Activated naive CD8-positive, alpha-beta T cell treated with anti-CD3 and anti-CD28 coated beads, Interleukin-2, amount 10 ng/mL, durations not matched to agents 7 days and 5 days (primary cell): Measurements from ENCODE around the gene DNASE1L2. TPM values are rescaled to one million over a fixed set of nuclear protein-coding genes. Genes with fewer than 3 reads are reported as not detected.

Experiments used
- ATAC-seq: fragments of 150-1000 bp; cut with Tn5 transposase; one replicate; pipeline ENCODE4 v1.10.0; 2021; ENCODE audit warnings: low read depth, moderate library complexity
- POLR2A ChIA-PET: fragments of 350-600 bp; sonication (Branson Sonifier 250); formaldehyde crosslinking; loops from one replicate; lab custom pipeline; 2021; ENCODE audit warnings: antibody characterized with exemption; lab: Charles Lee
- DNase-seq: peaks from one replicate; pipeline ENCODE4 v3.0.0; 2021
- H3K27ac Mint-ChIP-seq: one replicate; pipeline ENCODE4 v1.8.0; 2022; ENCODE audit warnings: mild to moderate bottlenecking, mixed read lengths
- H3K27me3 Mint-ChIP-seq: one replicate; pipeline ENCODE4 v1.8.0; 2022; ENCODE audit warnings: mild to moderate bottlenecking, moderate library complexity, mixed read lengths
- H3K36me3 Mint-ChIP-seq: one replicate; pipeline ENCODE4 v1.8.0; 2021; ENCODE audit warnings: mild to moderate bottlenecking, mixed read lengths
- H3K4me1 Mint-ChIP-seq: one replicate; pipeline ENCODE4 v1.8.0; 2021; ENCODE audit warnings: mixed read lengths
- H3K4me3 Mint-ChIP-seq: one replicate; pipeline ENCODE4 v1.8.0; 2022; ENCODE audit warnings: mild to moderate bottlenecking, moderate library complexity, mixed read lengths
- H3K9me3 Mint-ChIP-seq: one replicate; pipeline ENCODE4 v1.8.0; 2021; ENCODE audit warnings: mixed read lengths
- total RNA-seq, 2 experiments: library from RNA; stranded (reverse); gene quantifications; one replicate each; pipeline ENCODE4 v1.2.3, GENCODE V29; 2021

DNASE1L2 gene
- total RNA-seq, 2 experiments from 2014 or later: 2.2 to 3.2 TPM

- POLR2A ChIA-PET: interaction anchor here (0.8 to 2.7 kb wide), 3 partner anchors 10 to 61 kb away, joined by 3 to 32 read pairs (median 4); partner anchors contain the start of genes MLST8 and TRAF7
- H3K4me1 Mint-ChIP-seq: peaks cover 18% of the 10 kb centered on the region
- no peaks in the 10 kb centered on the region for H3K9me3 Mint-ChIP-seq
- H3K27ac Mint-ChIP-seq: no peak overlapping the region
- no peaks in the 10 kb centered on the region for H3K27me3 Mint-ChIP-seq
- no peak for ATAC-seq
- DNase-seq: no peak
- H3K4me3 Mint-ChIP-seq: peak overlapping the region; percentile 84
- no peaks in the 10 kb centered on the region for H3K36me3 Mint-ChIP-seq
These were observed 19.9 kb upstream of the DNASE1L2 start for GRCh38 chr16:2216330-2216729.

- Mint-ChIP-seq H3K9me3 (no peaks in the 10 kb centered on the region), H3K36me3 (no peaks in the 10 kb centered on the region), H3K4me3 (peak within 1 kb of the TSS; percentile 82), H3K4me1 (peaks cover 14% of the 10 kb centered on the region), H3K27ac (peak within 1 kb of the TSS; percentile 78), H3K27me3 (no peaks in the 10 kb centered on the region)
- ATAC-seq: peak; percentile 97
- DNase-seq: peak; percentile 99
- POLR2A ChIA-PET: interaction anchor here (0.5 to 1.7 kb wide), 6 partner anchors 7 to 259 kb away, joined by 3 to 8 read pairs (median 3); partner anchors contain the start of genes DNASE1L2, ECI1, PGP and RPS2
These were observed 12.9 kb upstream of the DNASE1L2 start, which contains the start of gene E4F1 for GRCh38 chr16:2223221-2223941. Gene E4F1, plus strand, starts transcription at chr16:2223591. Its CDS starts 23 bp downstream, at chr16:2223614.

- H3K27me3 Mint-ChIP-seq: no peaks in the 10 kb centered on the region
- peak overlapping the region; percentile 77 for H3K27ac Mint-ChIP-seq
- POLR2A ChIA-PET: interaction anchor here (1.3 to 1.7 kb wide), 2 partner anchors 9 to 12 kb away, joined by 3 to 8 read pairs; partner anchors contain the start of genes DNASE1L2 and PGP
- ATAC-seq: peak; percentile 21
- H3K9me3 Mint-ChIP-seq: no peaks in the 10 kb centered on the region
- no peaks in the 10 kb centered on the region for H3K36me3 Mint-ChIP-seq
- H3K4me1 Mint-ChIP-seq: peaks cover 14% of the 10 kb centered on the region
- H3K4me3 Mint-ChIP-seq: peak overlapping the region; percentile 82
- DNase-seq: no peak
These were observed 12.2 kb upstream of the DNASE1L2 start for GRCh38 chr16:2223942-2224486.

GRCh38 chr16:2226245-2226793 is 9.9 kb upstream of the DNASE1L2 start:
- POLR2A ChIA-PET: interaction anchor here (0.7 to 1.6 kb wide), 4 partner anchors 11 to 178 kb away, joined by 3 to 7 read pairs (median 5); partner anchors contain the start of genes NTHL1, PGP, TRAF7 and TSC2
- DNase-seq: no peak
- H3K27me3 Mint-ChIP-seq: no peaks in the 10 kb centered on the region

GRCh38 chr16:2226918-2227317 is 9.3 kb upstream of the DNASE1L2 start:
- Mint-ChIP-seq H3K4me1 (peaks cover 14% of the 10 kb centered on the region), H3K36me3 (peaks cover 3% of the 10 kb centered on the region), H3K27me3 (no peaks in the 10 kb centered on the region), H3K27ac (no peak overlapping the region), H3K4me3 (no peak overlapping the region), H3K9me3 (no peaks in the 10 kb centered on the region)
- DNase-seq: no peak
- POLR2A ChIA-PET: interaction anchor here (1.2 to 1.6 kb wide), 2 partner anchors 12 to 179 kb away, joined by 3 to 7 read pairs; partner anchors contain the start of genes NTHL1, PGP and TSC2
- ATAC-seq: no peak

More at GRCh38 chr16:2226245-2226793, 9.9 kb upstream of the DNASE1L2 start:
- ATAC-seq: no peak
- H3K36me3 Mint-ChIP-seq: peaks cover 2% of the 10 kb centered on the region
- no peak overlapping the region for H3K27ac Mint-ChIP-seq
- H3K9me3 Mint-ChIP-seq: no peaks in the 10 kb centered on the region
- H3K4me3 Mint-ChIP-seq: no peak overlapping the region
- peaks cover 14% of the 10 kb centered on the region for H3K4me1 Mint-ChIP-seq

- Mint-ChIP-seq H3K27ac (no peak overlapping the region), H3K4me3 (no peak overlapping the region), H3K36me3 (peaks cover 4% of the 10 kb centered on the region), H3K4me1 (peaks cover 14% of the 10 kb centered on the region), H3K27me3 (no peaks in the 10 kb centered on the region), H3K9me3 (no peaks in the 10 kb centered on the region)
- POLR2A ChIA-PET: no interaction called here
- DNase-seq: no peak
- ATAC-seq: no peak
These were observed 8.0 kb upstream of the DNASE1L2 start for GRCh38 chr16:2228161-2228824.

- DNase-seq (no peak), ATAC-seq (no peak)
- no peak overlapping the region for H3K4me3 Mint-ChIP-seq
- H3K9me3 Mint-ChIP-seq: no peaks in the 10 kb centered on the region
- H3K27ac Mint-ChIP-seq: no peak overlapping the region
- peaks cover 14% of the 10 kb centered on the region for H3K4me1 Mint-ChIP-seq
- no peaks in the 10 kb centered on the region for H3K27me3 Mint-ChIP-seq
- POLR2A ChIA-PET: no interaction called here
- H3K36me3 Mint-ChIP-seq: peaks cover 4% of the 10 kb centered on the region
These were observed 7.2 kb upstream of the DNASE1L2 start for GRCh38 chr16:2229091-2229490.

GRCh38 chr16:2229632-2230250 is 6.5 kb upstream of the DNASE1L2 start:
- H3K27me3 Mint-ChIP-seq: no peaks in the 10 kb centered on the region
- peaks cover 4% of the 10 kb centered on the region for H3K36me3 Mint-ChIP-seq
- ATAC-seq (no peak), DNase-seq (no peak)
- H3K9me3 Mint-ChIP-seq: no peaks in the 10 kb centered on the region
- peaks cover 11% of the 10 kb centered on the region for H3K4me1 Mint-ChIP-seq
- no peak overlapping the region for H3K27ac Mint-ChIP-seq
- POLR2A ChIA-PET: interaction anchor here (1.5 kb wide), 1 partner anchor 24 kb away, joined by 3 read pairs; the partner anchor contains the start of gene MLST8
- H3K4me3 Mint-ChIP-seq: no peak overlapping the region

- H3K27ac Mint-ChIP-seq: no peak overlapping the region
- no peak for ATAC-seq
- peaks cover 5% of the 10 kb centered on the region for H3K36me3 Mint-ChIP-seq
- no peak overlapping the region for H3K4me3 Mint-ChIP-seq
- peaks cover 9% of the 10 kb centered on the region for H3K4me1 Mint-ChIP-seq
- no peaks in the 10 kb centered on the region for H3K27me3 Mint-ChIP-seq
- no peak for DNase-seq
- POLR2A ChIA-PET: interaction anchor here (0.8 to 1.5 kb wide), 2 partner anchors 7 to 25 kb away, joined by 3 read pairs; partner anchors contain the start of gene MLST8
- no peaks in the 10 kb centered on the region for H3K9me3 Mint-ChIP-seq
These were observed 5.9 kb upstream of the DNASE1L2 start for GRCh38 chr16:2230376-2230775.

- no peak for ATAC-seq
- Mint-ChIP-seq H3K27ac (no peak overlapping the region), H3K4me3 (no peak overlapping the region), H3K4me1 (peaks cover 4% of the 10 kb centered on the region), H3K9me3 (no peaks in the 10 kb centered on the region), H3K27me3 (no peaks in the 10 kb centered on the region), H3K36me3 (peaks cover 6% of the 10 kb centered on the region)
- DNase-seq: no peak
- POLR2A ChIA-PET: interaction anchor here (0.8 to 1.5 kb wide), 2 partner anchors 8 to 26 kb away, joined by 3 read pairs; partner anchors contain the start of gene MLST8
These were observed 5.0 kb upstream of the DNASE1L2 start for GRCh38 chr16:2231016-2231931.

GRCh38 chr16:2232094-2232990 is 3.9 kb upstream of the DNASE1L2 start:
- Mint-ChIP-seq H3K27ac (no peak overlapping the region), H3K4me3 (no peak overlapping the region), H3K4me1 (no peaks in the 10 kb centered on the region), H3K27me3 (no peaks in the 10 kb centered on the region), H3K9me3 (no peaks in the 10 kb centered on the region), H3K36me3 (peaks cover 6% of the 10 kb centered on the region)
- ATAC-seq: no peak
- no peak for DNase-seq
- POLR2A ChIA-PET: interaction anchor here (0.5 kb wide), 1 partner anchor 37 kb away, joined by 3 read pairs; no protein-coding TSS in a partner anchor
